Measurements from ENCODE around the gene TTLL7.

GRCh38 chr1:83850834-83851233 is 148.1 kb downstream of the TTLL7 start:
- TF ChIP-seq CTCF (IDR thresholded peaks at IDR 0.05) (no peak), POLR2A (IDR thresholded peaks at IDR 0.05) (no peak)
